HG02763 (cell line): ENCODE results near the gene PLXDC2.

Source experiments
- ATAC-seq: cut with Tn5 transposase; IDR thresholded peaks from one replicate; pipeline ENCODE4 v1.9.1; 2021; ENCODE audit warnings: mild to moderate bottlenecking, moderate library complexity; ENCODE audit not compliant: unreplicated experiment

PLXDC2 gene

GRCh38 chr10:19848226-19848985 lies 32.2 kb downstream of the PLXDC2 start:
- no peak for ATAC-seq

GRCh38 chr10:19853831-19854230 lies 37.6 kb downstream of the PLXDC2 start:
- no peak for ATAC-seq

GRCh38 chr10:19857876-19858275 lies 41.6 kb downstream of the PLXDC2 start:
- ATAC-seq: no peak

GRCh38 chr10:19860107-19860506 lies 43.9 kb downstream of the PLXDC2 start:
- ATAC-seq: no peak

GRCh38 chr10:19862811-19863515 lies 46.7 kb downstream of the PLXDC2 start:
- no peak for ATAC-seq

- ATAC-seq: no peak
Observed at GRCh38 chr10:19865676-19866075, 49.4 kb downstream of the PLXDC2 start.

GRCh38 chr10:19869370-19869769 lies 53.1 kb downstream of the PLXDC2 start:
- no peak for ATAC-seq

GRCh38 chr10:19872504-19873271 lies 56.5 kb downstream of the PLXDC2 start:
- no peak for ATAC-seq

GRCh38 chr10:19874190-19874589 lies 58.0 kb downstream of the PLXDC2 start:
- no peak for ATAC-seq

- no peak for ATAC-seq
Observed at GRCh38 chr10:19874791-19875190, 58.6 kb downstream of the PLXDC2 start.

- no peak for ATAC-seq
Observed at GRCh38 chr10:19876570-19876969, 60.3 kb downstream of the PLXDC2 start.

GRCh38 chr10:19877466-19878255 lies 61.4 kb downstream of the PLXDC2 start:
- no peak for ATAC-seq

GRCh38 chr10:19882621-19883020 lies 66.4 kb downstream of the PLXDC2 start:
- ATAC-seq: no peak

GRCh38 chr10:19888061-19888660 lies 71.9 kb downstream of the PLXDC2 start:
- ATAC-seq: no peak

GRCh38 chr10:19889256-19889655 lies 73.0 kb downstream of the PLXDC2 start:
- no peak for ATAC-seq

GRCh38 chr10:19891429-19891828 lies 75.2 kb downstream of the PLXDC2 start:
- ATAC-seq: no peak

GRCh38 chr10:19892270-19892669 lies 76.0 kb downstream of the PLXDC2 start:
- no peak for ATAC-seq

- no peak for ATAC-seq
Observed at GRCh38 chr10:19892677-19893076, 76.4 kb downstream of the PLXDC2 start.

GRCh38 chr10:19895500-19895899 lies 79.3 kb downstream of the PLXDC2 start:
- ATAC-seq: no peak

GRCh38 chr10:19902456-19902855 lies 86.2 kb downstream of the PLXDC2 start:
- no peak for ATAC-seq
